ENCODE measurements around the gene TMEM223. TPM values are rescaled to one million over a fixed set of nuclear protein-coding genes. Genes with fewer than 3 reads are reported as not detected.
A peak's percentile ranks its signal among the peaks of the same experiment; 100 is the strongest.
"Not testable (repeated sequence)": the region's sequence is repeated elsewhere in the genome, so short reads cannot be mapped to it uniquely, and the experiment has no call there.

The TMEM223 gene
- polyA plus RNA-seq, 3 donors = 22.5 to 26.6 (median 26.3) TPM

- DNase-seq (ENCODE audit: low read depth in 3 of 3, low spot score in 2 of 3) = peak in 1 of 3 donors; percentile 40
Measured at GRCh38 chr11:62804310-62805075, 12.7 kb upstream of the TMEM223 start.

- DNase-seq (ENCODE audit: low read depth in 3 of 3, low spot score in 2 of 3) = no peak
Measured at GRCh38 chr11:62801071-62801470, 9.3 kb upstream of the TMEM223 start.

- DNase-seq (ENCODE audit: low read depth in 3 of 3, low spot score in 2 of 3) = no peak
Measured at GRCh38 chr11:62799486-62799885, 7.7 kb upstream of the TMEM223 start.

- no peak for DNase-seq (ENCODE audit: low read depth in 3 of 3, low spot score in 2 of 3)
Measured at GRCh38 chr11:62796281-62796680, 4.5 kb upstream of the TMEM223 start.

- no peak for DNase-seq (ENCODE audit: low read depth in 3 of 3, low spot score in 2 of 3)
Measured at GRCh38 chr11:62794201-62794775, 2.5 kb upstream of the TMEM223 start.

- DNase-seq (ENCODE audit: low read depth in 3 of 3, low spot score in 2 of 3) = no peak
Measured at GRCh38 chr11:62792202-62792575, 383 bp upstream of the TMEM223 start.

GRCh38 chr11:62789576-62789975 lies 2.2 kb downstream of the TMEM223 start:
- DNase-seq (ENCODE audit: low read depth in 3 of 3, low spot score in 2 of 3) = no peak

GRCh38 chr11:62788991-62789390 lies 2.8 kb downstream of the TMEM223 start:
- DNase-seq (ENCODE audit: low read depth in 3 of 3, low spot score in 2 of 3) = no peak

- DNase-seq (ENCODE audit: low read depth in 3 of 3, low spot score in 2 of 3) = peak; percentile 95 to 98 (median 98)
Measured at GRCh38 chr11:62787005-62787759, 4.6 kb downstream of the TMEM223 start, which contains the start of gene TMEM179B. Gene TMEM179B, plus strand, starts transcription at chr11:62787402. Its CDS starts 30 bp downstream, at chr11:62787432.

GRCh38 chr11:62786318-62787004 lies 5.3 kb downstream of the TMEM223 start:
- peak; percentile 71 to 87 (median 83) for DNase-seq (ENCODE audit: low read depth in 3 of 3, low spot score in 2 of 3)

- no peak for DNase-seq (ENCODE audit: low read depth in 3 of 3, low spot score in 2 of 3)
Measured at GRCh38 chr11:62782753-62783152, 9.1 kb downstream of the TMEM223 start.

- DNase-seq (ENCODE audit: low read depth in 3 of 3, low spot score in 2 of 3) = no peak
Measured at GRCh38 chr11:62778441-62778840, 13.4 kb downstream of the TMEM223 start.

- no peak for DNase-seq (ENCODE audit: low read depth in 3 of 3, low spot score in 2 of 3)
Measured at GRCh38 chr11:62777389-62777788, 14.4 kb downstream of the TMEM223 start.

GRCh38 chr11:62775646-62776045 lies 16.2 kb downstream of the TMEM223 start:
- DNase-seq (ENCODE audit: low read depth in 3 of 3, low spot score in 2 of 3) = no peak

- DNase-seq (ENCODE audit: low read depth in 3 of 3, low spot score in 2 of 3) = no peak
Measured at GRCh38 chr11:62774407-62774806, 17.4 kb downstream of the TMEM223 start.

GRCh38 chr11:62771144-62772021 lies 20.4 kb downstream of the TMEM223 start, which contains the start of gene TAF6L:
Gene TAF6L, plus strand, starts transcription at chr11:62771396. Its CDS starts 4,388 bp downstream, at chr11:62775784.
- peak; percentile 84 to 96 (median 90) for DNase-seq (ENCODE audit: low read depth in 3 of 3, low spot score in 2 of 3)

- no peak for DNase-seq (ENCODE audit: low read depth in 3 of 3, low spot score in 2 of 3)
Measured at GRCh38 chr11:62770778-62771143, 21.0 kb downstream of the TMEM223 start.

- not testable (repeated sequence) for DNase-seq (ENCODE audit: low read depth in 3 of 3, low spot score in 2 of 3)
Measured at GRCh38 chr11:62760867-62761227, 31.0 kb downstream of the TMEM223 start.

- DNase-seq (ENCODE audit: low read depth in 3 of 3, low spot score in 2 of 3) = no peak
Measured at GRCh38 chr11:62757846-62758788, 33.7 kb downstream of the TMEM223 start.
